PFSK-1 (cell line): ENCODE measurements around the gene ACY1. TPM values are rescaled to one million over a fixed set of nuclear protein-coding genes. Genes with fewer than 3 reads are reported as not detected.

ENCODE experiments used
- FOXP2 ChIP-seq: optimal IDR thresholded peaks from 2 replicates; pipeline ENCODE3; 2011; ENCODE audit warnings: borderline replicate concordance, control low read depth, inconsistent platforms; ENCODE audit not compliant: insufficient read depth; ENCODE audit errors: extremely low read length, extremely low read depth
- POLR2AphosphoS5 ChIP-seq: IDR thresholded peaks from 2 replicates; pipeline ENCODE4 v1.6.1; 2012; ENCODE audit warnings: low read depth, mild to moderate bottlenecking, control low read depth, low read length, moderate library complexity
- SIN3A ChIP-seq: IDR thresholded peaks from 2 replicates; pipeline ENCODE4 v1.6.1; 2012; ENCODE audit warnings: mild to moderate bottlenecking, low read length, moderate library complexity, borderline replicate concordance; ENCODE audit not compliant: insufficient read depth
- TAF1 ChIP-seq: IDR thresholded peaks from 2 replicates; pipeline ENCODE4 v1.6.1; 2012; ENCODE audit warnings: low read length, control low read depth, borderline replicate concordance; ENCODE audit not compliant: insufficient read depth
- polyA plus RNA-seq: library from polyadenylated mRNA; unstranded; fragments of >200 nt; gene quantifications from one replicate; pipeline ENCODE4 v1.2.1, GENCODE V29; 2012; ENCODE audit warnings: low read depth, missing spikeins; ENCODE audit not compliant: insufficient read length
- TF ChIP-seq, protein P1 (sequence below), 2 experiments: IDR thresholded peaks; 2 replicates each; pipeline versions ENCODE4 v1.6.1 to v1.8.0; 2011 to 2012; ENCODE audit warnings: low read depth in 2 of 2, low read length in 2 of 2, control low read depth in 1 of 2, inconsistent platforms in 1 of 2, mild to moderate bottlenecking in 1 of 2, moderate library complexity in 1 of 2; ENCODE audit not compliant: insufficient read depth in 1 of 2

ACY1 gene
- polyA plus RNA-seq, result 71.1 TPM

GRCh38 chr3:51982838-51983577 is at the start of gene ACY1:
Gene ACY1 (plus strand): TSS chr3:51983535. CDS start chr3:51984065, 530 bp downstream.
- TF ChIP-seq, protein P1, sequence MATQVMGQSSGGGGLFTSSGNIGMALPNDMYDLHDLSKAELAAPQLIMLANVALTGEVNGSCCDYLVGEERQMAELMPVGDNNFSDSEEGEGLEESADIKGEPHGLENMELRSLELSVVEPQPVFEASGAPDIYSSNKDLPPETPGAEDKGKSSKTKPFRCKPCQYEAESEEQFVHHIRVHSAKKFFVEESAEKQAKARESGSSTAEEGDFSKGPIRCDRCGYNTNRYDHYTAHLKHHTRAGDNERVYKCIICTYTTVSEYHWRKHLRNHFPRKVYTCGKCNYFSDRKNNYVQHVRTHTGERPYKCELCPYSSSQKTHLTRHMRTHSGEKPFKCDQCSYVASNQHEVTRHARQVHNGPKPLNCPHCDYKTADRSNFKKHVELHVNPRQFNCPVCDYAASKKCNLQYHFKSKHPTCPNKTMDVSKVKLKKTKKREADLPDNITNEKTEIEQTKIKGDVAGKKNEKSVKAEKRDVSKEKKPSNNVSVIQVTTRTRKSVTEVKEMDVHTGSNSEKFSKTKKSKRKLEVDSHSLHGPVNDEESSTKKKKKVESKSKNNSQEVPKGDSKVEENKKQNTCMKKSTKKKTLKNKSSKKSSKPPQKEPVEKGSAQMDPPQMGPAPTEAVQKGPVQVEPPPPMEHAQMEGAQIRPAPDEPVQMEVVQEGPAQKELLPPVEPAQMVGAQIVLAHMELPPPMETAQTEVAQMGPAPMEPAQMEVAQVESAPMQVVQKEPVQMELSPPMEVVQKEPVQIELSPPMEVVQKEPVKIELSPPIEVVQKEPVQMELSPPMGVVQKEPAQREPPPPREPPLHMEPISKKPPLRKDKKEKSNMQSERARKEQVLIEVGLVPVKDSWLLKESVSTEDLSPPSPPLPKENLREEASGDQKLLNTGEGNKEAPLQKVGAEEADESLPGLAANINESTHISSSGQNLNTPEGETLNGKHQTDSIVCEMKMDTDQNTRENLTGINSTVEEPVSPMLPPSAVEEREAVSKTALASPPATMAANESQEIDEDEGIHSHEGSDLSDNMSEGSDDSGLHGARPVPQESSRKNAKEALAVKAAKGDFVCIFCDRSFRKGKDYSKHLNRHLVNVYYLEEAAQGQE (IDR thresholded peaks at IDR 0.05; ENCODE audit: insufficient read depth in 1 of 2, low read depth in 2 of 2, low read length in 2 of 2), result no peak; a peak in 1 of 4 replicates
- peak; percentile 86 for TF ChIP-seq POLR2AphosphoS5
- peak; percentile 73; the same call in 1 of the 2 replicates for TF ChIP-seq TAF1
- no peak for TF ChIP-seq SIN3A
- no peak for TF ChIP-seq FOXP2

- TF ChIP-seq FOXP2, result no peak
- TF ChIP-seq, protein P1 (IDR thresholded peaks at IDR 0.05; ENCODE audit: insufficient read depth in 1 of 2, low read depth in 2 of 2, low read length in 2 of 2), result peak in 1 of 2 experiments; percentile 83; a peak in 2 of 4 replicates
Observed at GRCh38 chr3:51934139-51934850, 49.0 kb upstream of the ACY1 start.

DNA sequence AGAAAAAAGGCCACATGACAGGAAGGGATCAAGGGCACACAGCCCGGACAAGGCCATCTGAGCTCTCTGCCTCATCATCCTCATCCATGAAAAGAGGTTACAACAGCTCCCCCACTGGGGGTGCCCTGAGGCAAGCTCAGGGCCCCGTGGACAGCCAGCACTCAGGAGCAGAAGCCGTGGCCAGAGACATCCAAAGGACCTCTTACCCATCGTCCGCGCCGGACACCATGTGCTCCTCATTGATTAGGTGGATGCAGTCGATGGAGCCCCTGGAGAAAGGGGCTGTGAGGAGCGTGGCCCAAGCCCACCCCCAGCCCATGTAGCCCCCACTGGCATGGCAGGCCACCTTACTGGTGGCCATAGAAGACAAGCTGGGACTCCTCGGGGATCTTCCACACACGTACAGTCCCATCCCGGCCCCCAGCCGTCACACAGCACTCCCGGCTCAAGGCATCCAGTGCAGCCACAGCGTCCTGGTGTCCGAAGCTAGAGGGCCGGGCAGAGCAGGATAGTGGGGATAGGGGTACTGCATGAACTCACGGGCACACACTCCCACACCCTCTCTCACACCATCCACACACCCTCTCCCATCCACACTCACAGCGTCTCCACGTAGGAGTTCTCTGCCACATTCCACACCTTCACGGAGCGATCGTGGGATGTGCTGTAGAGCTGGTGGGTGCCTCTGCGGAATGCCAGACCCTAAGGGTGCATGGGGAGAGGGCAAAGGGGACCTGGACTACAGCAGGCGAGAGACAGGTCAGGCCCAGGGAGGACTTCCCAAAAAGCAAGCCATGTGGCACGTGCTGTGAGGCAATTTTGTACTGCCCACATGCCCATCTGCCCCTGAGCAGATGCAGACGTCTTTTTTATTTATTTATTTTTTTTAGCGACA is 48.1 kb upstream of the ACY1 start:
- no peak for TF ChIP-seq POLR2AphosphoS5
- no peak for TF ChIP-seq FOXP2
- TF ChIP-seq TAF1, result no peak
- no peak for TF ChIP-seq SIN3A
- TF ChIP-seq, protein P1 (IDR thresholded peaks at IDR 0.05; ENCODE audit: insufficient read depth in 1 of 2, low read depth in 2 of 2, low read length in 2 of 2), result no peak

GRCh38 chr3:51935886-51936755 is 47.2 kb upstream of the ACY1 start:
- TF ChIP-seq FOXP2 (no peak), POLR2AphosphoS5 (no peak), SIN3A (no peak), TAF1 (no peak)
- TF ChIP-seq, protein P1 (IDR thresholded peaks at IDR 0.05; ENCODE audit: insufficient read depth in 1 of 2, low read depth in 2 of 2, low read length in 2 of 2), result no peak
